HepG2 (cell line): ENCODE measurements around the gene PLSCR4. TPM values are rescaled to one million over a fixed set of nuclear protein-coding genes. Genes with fewer than 3 reads are reported as not detected.

Experiments
- ARID2 ChIP-seq: sonication (generic); formaldehyde crosslinking; IDR thresholded peaks from 2 replicates; pipeline ENCODE4 v1.8.1; 2022; ENCODE audit warnings: mild to moderate bottlenecking, missing genetic modification reagents, borderline replicate concordance
- GATAD1 ChIP-seq: IDR thresholded peaks from 2 replicates; pipeline ENCODE4 v1.6.1; 2016; ENCODE audit warnings: missing genetic modification reagents, missing compliant biosample characterization
- HDAC1 ChIP-seq: sonication (generic); formaldehyde crosslinking; IDR thresholded peaks from 2 replicates; pipeline ENCODE4 v1.5.1; 2020; ENCODE audit warnings: mild to moderate bottlenecking, missing genetic modification reagents
- HNRNPLL ChIP-seq: fragments of 200-400 bp; formaldehyde crosslinking; IDR thresholded peaks from 2 replicates; pipeline ENCODE4 v1.6.1; 2017; ENCODE audit warnings: mild to moderate bottlenecking, low read depth, low read length; ENCODE audit not compliant: poor library complexity, severe bottlenecking
- IKZF5 ChIP-seq: IDR thresholded peaks from 2 replicates; pipeline ENCODE4 v1.6.1; 2018; ENCODE audit warnings: missing genetic modification reagents, mild to moderate bottlenecking, missing compliant biosample characterization
- IRF1 ChIP-seq: sonication (generic); formaldehyde crosslinking; IDR thresholded peaks from 2 replicates; pipeline ENCODE4 v1.4.0; 2020; ENCODE audit warnings: low read depth, mild to moderate bottlenecking, missing genetic modification reagents
- KLF12 ChIP-seq: sonication (generic); formaldehyde crosslinking; IDR thresholded peaks from 2 replicates; pipeline ENCODE4 v1.4.0; 2020; ENCODE audit warnings: missing genetic modification reagents, borderline replicate concordance
- MLLT10 ChIP-seq: sonication (generic); formaldehyde crosslinking; IDR thresholded peaks from 2 replicates; pipeline ENCODE4 v1.4.0; 2020; ENCODE audit warnings: missing genetic modification reagents
- MLX ChIP-seq: IDR thresholded peaks from 2 replicates; pipeline ENCODE4 v1.6.1; 2016
- PAWR ChIP-seq: sonication (generic); formaldehyde crosslinking; IDR thresholded peaks from 2 replicates; pipeline ENCODE4 v1.4.0; 2020; ENCODE audit warnings: missing genetic modification reagents, mild to moderate bottlenecking, borderline replicate concordance
- PAX8 ChIP-seq: sonication (generic); formaldehyde crosslinking; IDR thresholded peaks from 2 replicates; pipeline ENCODE4 v1.8.0; 2022; ENCODE audit warnings: mild to moderate bottlenecking, missing genetic modification reagents, borderline replicate concordance
- PREB ChIP-seq: sonication (generic); formaldehyde crosslinking; IDR thresholded peaks from 2 replicates; pipeline ENCODE4 v1.4.0; 2020; ENCODE audit warnings: missing genetic modification reagents
- ZBTB21 ChIP-seq: sonication (generic); formaldehyde crosslinking; IDR thresholded peaks from 2 replicates; pipeline ENCODE4 v1.4.0; 2020; ENCODE audit warnings: missing genetic modification reagents
- ZBTB33 ChIP-seq: sonication (generic); formaldehyde crosslinking; IDR thresholded peaks from 2 replicates; pipeline ENCODE4 v1.4.0; 2020; ENCODE audit warnings: missing genetic modification reagents
- ZBTB46 ChIP-seq: sonication (generic); formaldehyde crosslinking; IDR thresholded peaks from 2 replicates; pipeline ENCODE4 v1.4.0; 2020; ENCODE audit warnings: mild to moderate bottlenecking, missing genetic modification reagents, borderline replicate concordance
- ZFP36 ChIP-seq: fragments of 150-350 bp; IDR thresholded peaks from 2 replicates; pipeline ENCODE4 v1.6.1; 2018; ENCODE audit warnings: borderline replicate concordance, low read length, low read depth; ENCODE audit not compliant: partially characterized antibody
- ZGPAT ChIP-seq: IDR thresholded peaks from 2 replicates; pipeline ENCODE4 v1.6.1; 2016; ENCODE audit warnings: mild to moderate bottlenecking
- ZNF337 ChIP-seq: sonication (generic); formaldehyde crosslinking; IDR thresholded peaks from 2 replicates; pipeline ENCODE4 v1.5.1; 2020; ENCODE audit warnings: missing genetic modification reagents, low read depth, mild to moderate bottlenecking, borderline replicate concordance
- ZNF713 ChIP-seq: sonication (generic); formaldehyde crosslinking; IDR thresholded peaks from 2 replicates; pipeline ENCODE4 v1.4.0; 2020; ENCODE audit warnings: mild to moderate bottlenecking, missing genetic modification reagents
- ZNF879 ChIP-seq: sonication (generic); formaldehyde crosslinking; IDR thresholded peaks from 2 replicates; pipeline ENCODE4 v1.8.1; 2023; ENCODE audit warnings: missing genetic modification reagents
- polyA plus RNA-seq, 8 experiments: library from polyadenylated mRNA; depleted of rRNA in 3 of 8; stranded (reverse) in 7 of 8; unstranded in 1 of 8; fragments of >200 nt; fragmentation: Illumina TruSeq in 4 of 8; extraction: Trizol in 4 of 8; gene quantifications; 2 replicates each; pipeline versions ENCODE4 v1.2.1 to v1.2.3, GENCODE V29; 2011 to 2016; ENCODE audit warnings: low read depth in 4 of 8, missing spikeins in 1 of 8, mixed read lengths in 1 of 8; ENCODE audit not compliant: insufficient read depth in 1 of 8
- total RNA-seq, 5 experiments: library from RNA; depleted of rRNA; stranded (reverse); fragments of >200 nt; fragmentation: Illumina TruSeq; extraction: Trizol; gene quantifications; 2 replicates each; pipeline ENCODE4 v1.2.3, GENCODE V29; 2016; ENCODE audit warnings: low read depth in 1 of 5

The PLSCR4 gene
- total and polyA plus RNA-seq, 2 of the 13 experiments (the other 11 are each of a cell fraction or from before 2014, with no cell fraction given): 1.5 to 59.0 TPM

- TF ChIP-seq GATAD1 (CRISPR knock-in tag): no peak
- TF ChIP-seq IRF1: no peak
- peak; percentile 81; the same call in 1 of the 2 replicates for TF ChIP-seq ZNF337 (CRISPR knock-in tag)
- peak; percentile 85 for TF ChIP-seq ZGPAT
- TF ChIP-seq HDAC1 (CRISPR knock-in tag): peak; percentile 63
- TF ChIP-seq ZBTB33: no peak
- TF ChIP-seq ZFP36: no peak
- no peak for TF ChIP-seq ZNF879 (CRISPR knock-in tag)
- TF ChIP-seq PREB (CRISPR knock-in tag): 0 out of 2 replicates have a peak, but pooled peaks have one; percentile 42
- TF ChIP-seq MLLT10 (CRISPR knock-in tag): no peak
- peak; percentile 70; the same call in 1 of the 2 replicates for TF ChIP-seq KLF12 (CRISPR knock-in tag)
- TF ChIP-seq MLX (CRISPR knock-in tag): peak; percentile 46
- no peak for TF ChIP-seq ZBTB46 (CRISPR knock-in tag)
- no peak for TF ChIP-seq ZBTB21 (CRISPR knock-in tag)
- TF ChIP-seq ZNF713 (CRISPR knock-in tag): no peak
- no peak for TF ChIP-seq ARID2
- 0 out of 2 replicates have a peak, but pooled peaks have one; percentile 18 for TF ChIP-seq PAX8 (CRISPR knock-in tag)
- no peak for TF ChIP-seq PAWR (CRISPR knock-in tag)
- peak; percentile 85; the same call in 1 of the 2 replicates for TF ChIP-seq IKZF5 (CRISPR knock-in tag)
- TF ChIP-seq HNRNPLL: peak; percentile 90
These were observed 89.8 kb downstream of the PLSCR4 start, which contains the start of gene PLOD2 (continued) for GRCh38 chr3:146160964-146161662.
